ENCODE measurements around the gene R3HDML.
A peak's percentile ranks its signal among the peaks of the same experiment; 100 is the strongest.
"Not testable (repeated sequence)": the region's sequence is repeated elsewhere in the genome, so short reads cannot be mapped to it uniquely, and the experiment has no call there.

R3HDML gene

GRCh38 chr20:44334306-44334705, 2.5 kb upstream of the R3HDML start:
- H3K27me3 ChIP-seq (ENCODE audit: insufficient read depth, low read length), result peaks cover 6% of the 10 kb centered on the region; the same call in 1 of the 2 replicates
- H3K4me3 ChIP-seq (ENCODE audit: low read length), result no peak overlapping the region
- peaks cover 4% of the 10 kb centered on the region for H3K4me1 ChIP-seq (ENCODE audit: insufficient read depth, low read length)
- H3K27ac ChIP-seq (ENCODE audit: low read length), result no peak overlapping the region
- no peak overlapping the region for H3K9ac ChIP-seq (ENCODE audit: low read depth, low read length)
- H3K36me3 ChIP-seq (ENCODE audit: insufficient read depth, low read depth, low read length), result no peaks in the 10 kb centered on the region
- H3K9me3 ChIP-seq (ENCODE audit: insufficient read depth, low read depth, low read length), result no peaks in the 10 kb centered on the region

GRCh38 chr20:44334709-44335108, 2.1 kb upstream of the R3HDML start:
- no peak overlapping the region for H3K4me3 ChIP-seq (ENCODE audit: low read length)
- H3K27me3 ChIP-seq (ENCODE audit: insufficient read depth, low read length), result peaks cover 6% of the 10 kb centered on the region; the same call in 1 of the 2 replicates
- H3K4me1 ChIP-seq (ENCODE audit: insufficient read depth, low read length), result peaks cover 4% of the 10 kb centered on the region
- no peak overlapping the region for H3K9ac ChIP-seq (ENCODE audit: low read depth, low read length)
- no peaks in the 10 kb centered on the region for H3K36me3 ChIP-seq (ENCODE audit: insufficient read depth, low read depth, low read length)
- H3K27ac ChIP-seq (ENCODE audit: low read length), result no peak overlapping the region
- no peaks in the 10 kb centered on the region for H3K9me3 ChIP-seq (ENCODE audit: insufficient read depth, low read depth, low read length)

GRCh38 chr20:44335675-44336074, 1.2 kb upstream of the R3HDML start:
- Histone ChIP-seq H3K4me1 (ENCODE audit: insufficient read depth, low read length) (peaks cover 4% of the 10 kb centered on the region), H3K4me3 (ENCODE audit: low read length) (peak overlapping the region; percentile 32; the same call in 1 of the 2 replicates), H3K27ac (ENCODE audit: low read length) (no peak overlapping the region), H3K27me3 (ENCODE audit: insufficient read depth, low read length) (peaks cover 6% of the 10 kb centered on the region; the same call in 1 of the 2 replicates), H3K9ac (ENCODE audit: low read depth, low read length) (peak overlapping the region; percentile 27; the same call in 1 of the 2 replicates), H3K36me3 (ENCODE audit: insufficient read depth, low read depth, low read length) (no peaks in the 10 kb centered on the region), H3K9me3 (ENCODE audit: insufficient read depth, low read depth, low read length) (no peaks in the 10 kb centered on the region)

- peaks cover 6% of the 10 kb centered on the region; the same call in 1 of the 2 replicates for H3K27me3 ChIP-seq (ENCODE audit: insufficient read depth, low read length)
- peak overlapping the region; percentile 27; the same call in 1 of the 2 replicates for H3K9ac ChIP-seq (ENCODE audit: low read depth, low read length)
- no peak overlapping the region for H3K27ac ChIP-seq (ENCODE audit: low read length)
- H3K4me1 ChIP-seq (ENCODE audit: insufficient read depth, low read length), result peaks cover 4% of the 10 kb centered on the region
- no peaks in the 10 kb centered on the region for H3K9me3 ChIP-seq (ENCODE audit: insufficient read depth, low read depth, low read length)
- no peaks in the 10 kb centered on the region for H3K36me3 ChIP-seq (ENCODE audit: insufficient read depth, low read depth, low read length)
- peak overlapping the region; percentile 32; the same call in 1 of the 2 replicates for H3K4me3 ChIP-seq (ENCODE audit: low read length)
These were observed 757 bp upstream of the R3HDML start for GRCh38 chr20:44336086-44336485.

GRCh38 chr20:44342248-44342647, 5.4 kb downstream of the R3HDML start:
- Histone ChIP-seq H3K36me3 (ENCODE audit: insufficient read depth, low read depth, low read length) (no peaks in the 10 kb centered on the region), H3K4me1 (ENCODE audit: insufficient read depth, low read length) (no peaks in the 10 kb centered on the region), H3K9me3 (ENCODE audit: insufficient read depth, low read depth, low read length) (no peaks in the 10 kb centered on the region), H3K9ac (ENCODE audit: low read depth, low read length) (no peak overlapping the region), H3K4me3 (ENCODE audit: low read length) (no peak overlapping the region), H3K27ac (ENCODE audit: low read length) (no peak overlapping the region), H3K27me3 (ENCODE audit: insufficient read depth, low read length) (no peaks in the 10 kb centered on the region)

GRCh38 chr20:44343162-44343675, 6.4 kb downstream of the R3HDML start:
- Histone ChIP-seq H3K27ac (ENCODE audit: low read length) (no peak overlapping the region), H3K9me3 (ENCODE audit: insufficient read depth, low read depth, low read length) (no peaks in the 10 kb centered on the region), H3K9ac (ENCODE audit: low read depth, low read length) (no peak overlapping the region), H3K4me1 (ENCODE audit: insufficient read depth, low read length) (no peaks in the 10 kb centered on the region), H3K27me3 (ENCODE audit: insufficient read depth, low read length) (no peaks in the 10 kb centered on the region), H3K36me3 (ENCODE audit: insufficient read depth, low read depth, low read length) (no peaks in the 10 kb centered on the region), H3K4me3 (ENCODE audit: low read length) (no peak overlapping the region)

- Histone ChIP-seq H3K27me3 (ENCODE audit: insufficient read depth, low read length) (no peaks in the 10 kb centered on the region), H3K9me3 (ENCODE audit: insufficient read depth, low read depth, low read length) (no peaks in the 10 kb centered on the region), H3K4me3 (ENCODE audit: low read length) (no peak overlapping the region), H3K4me1 (ENCODE audit: insufficient read depth, low read length) (no peaks in the 10 kb centered on the region), H3K27ac (ENCODE audit: low read length) (no peak overlapping the region), H3K36me3 (ENCODE audit: insufficient read depth, low read depth, low read length) (no peaks in the 10 kb centered on the region), H3K9ac (ENCODE audit: low read depth, low read length) (no peak overlapping the region)
These were observed 7.9 kb downstream of the R3HDML start for GRCh38 chr20:44344723-44345122.

GRCh38 chr20:44345147-44345546, 8.3 kb downstream of the R3HDML start:
- Histone ChIP-seq H3K36me3 (ENCODE audit: insufficient read depth, low read depth, low read length) (no peaks in the 10 kb centered on the region), H3K9ac (ENCODE audit: low read depth, low read length) (no peak overlapping the region), H3K4me3 (ENCODE audit: low read length) (no peak overlapping the region), H3K4me1 (ENCODE audit: insufficient read depth, low read length) (no peaks in the 10 kb centered on the region), H3K27me3 (ENCODE audit: insufficient read depth, low read length) (no peaks in the 10 kb centered on the region), H3K27ac (ENCODE audit: low read length) (no peak overlapping the region), H3K9me3 (ENCODE audit: insufficient read depth, low read depth, low read length) (no peaks in the 10 kb centered on the region)

GRCh38 chr20:44345941-44346340, 9.1 kb downstream of the R3HDML start:
- not testable (repeated sequence) for H3K36me3 ChIP-seq (ENCODE audit: insufficient read depth, low read depth, low read length); H3K9me3 ChIP-seq (ENCODE audit: insufficient read depth, low read depth, low read length); H3K27me3 ChIP-seq (ENCODE audit: insufficient read depth, low read length); H3K4me1 ChIP-seq (ENCODE audit: insufficient read depth, low read length); H3K4me3 ChIP-seq (ENCODE audit: low read length); H3K27ac ChIP-seq (ENCODE audit: low read length); H3K9ac ChIP-seq (ENCODE audit: low read depth, low read length)

GRCh38 chr20:44348168-44348659, 11.4 kb downstream of the R3HDML start:
- Histone ChIP-seq H3K4me3 (ENCODE audit: low read length) (no peak overlapping the region), H3K36me3 (ENCODE audit: insufficient read depth, low read depth, low read length) (no peaks in the 10 kb centered on the region), H3K9me3 (ENCODE audit: insufficient read depth, low read depth, low read length) (no peaks in the 10 kb centered on the region), H3K4me1 (ENCODE audit: insufficient read depth, low read length) (peaks cover 3% of the 10 kb centered on the region; the same call in 1 of the 2 replicates), H3K9ac (ENCODE audit: low read depth, low read length) (no peak overlapping the region), H3K27ac (ENCODE audit: low read length) (no peak overlapping the region), H3K27me3 (ENCODE audit: insufficient read depth, low read length) (no peaks in the 10 kb centered on the region)

- Histone ChIP-seq H3K4me1 (ENCODE audit: insufficient read depth, low read length) (peaks cover 3% of the 10 kb centered on the region; the same call in 1 of the 2 replicates), H3K9me3 (ENCODE audit: insufficient read depth, low read depth, low read length) (no peaks in the 10 kb centered on the region), H3K27me3 (ENCODE audit: insufficient read depth, low read length) (no peaks in the 10 kb centered on the region), H3K9ac (ENCODE audit: low read depth, low read length) (no peak overlapping the region), H3K4me3 (ENCODE audit: low read length) (no peak overlapping the region), H3K27ac (ENCODE audit: low read length) (no peak overlapping the region), H3K36me3 (ENCODE audit: insufficient read depth, low read depth, low read length) (no peaks in the 10 kb centered on the region)
These were observed 12.5 kb downstream of the R3HDML start for GRCh38 chr20:44349349-44349748.

- Histone ChIP-seq H3K9ac (ENCODE audit: low read depth, low read length) (no peak overlapping the region), H3K4me1 (ENCODE audit: insufficient read depth, low read length) (peaks cover 3% of the 10 kb centered on the region; the same call in 1 of the 2 replicates), H3K27ac (ENCODE audit: low read length) (no peak overlapping the region), H3K4me3 (ENCODE audit: low read length) (no peak overlapping the region), H3K27me3 (ENCODE audit: insufficient read depth, low read length) (no peaks in the 10 kb centered on the region), H3K36me3 (ENCODE audit: insufficient read depth, low read depth, low read length) (no peaks in the 10 kb centered on the region), H3K9me3 (ENCODE audit: insufficient read depth, low read depth, low read length) (no peaks in the 10 kb centered on the region)
These were observed 13.7 kb downstream of the R3HDML start for GRCh38 chr20:44350567-44350966.
